Stimulated activated naive CD8-positive, alpha-beta T cell treated with anti-CD3 and anti-CD28 coated beads, Interleukin-15, amount 100 ng/mL, for 72 hours (primary cell): Measurements from ENCODE around the gene NUP210.
A peak's percentile ranks its signal among the peaks of the same experiment; 100 is the strongest.
"Not testable (repeated sequence)": the region's sequence is repeated elsewhere in the genome, so short reads cannot be mapped to it uniquely, and the experiment has no call there.

Source experiments
- ATAC-seq: fragments of 150-1000 bp; cut with Tn5 transposase; 2 replicates; pipeline ENCODE4 v1.10.0; 2021; ENCODE audit warnings: mild to moderate bottlenecking, moderate library complexity
- DNase-seq, 2 donors: peaks; one replicate each; pipeline ENCODE4 v3.0.0; 2021 to 2022
- H3K27ac Mint-ChIP-seq, 2 donors: one replicate each; pipeline ENCODE4 v1.8.0; 2022; ENCODE audit warnings: mild to moderate bottlenecking in 2 of 2, mixed read lengths in 2 of 2, moderate library complexity in 2 of 2
- H3K27me3 Mint-ChIP-seq: one replicate; pipeline ENCODE4 v1.8.0; 2022; ENCODE audit warnings: mixed read lengths
- H3K4me1 Mint-ChIP-seq: one replicate; pipeline ENCODE4 v1.8.0; 2022; ENCODE audit warnings: mild to moderate bottlenecking, mixed read lengths
- H3K4me3 Mint-ChIP-seq, 2 donors: one replicate each; pipeline ENCODE4 v1.8.0; 2022; ENCODE audit warnings: mild to moderate bottlenecking in 2 of 2, mixed read lengths in 2 of 2, moderate library complexity in 1 of 2
- H3K9me3 Mint-ChIP-seq, 2 donors: one replicate each; pipeline ENCODE4 v1.8.0; 2022; ENCODE audit warnings: mixed read lengths in 2 of 2

The NUP210 gene

GRCh38 chr3:13442882-13443281 lies 22.8 kb upstream of the NUP210 start:
- H3K27me3 Mint-ChIP-seq, H3K4me1 Mint-ChIP-seq, DNase-seq, ATAC-seq, H3K27ac Mint-ChIP-seq, H3K9me3 Mint-ChIP-seq, H3K4me3 Mint-ChIP-seq: not testable (repeated sequence)

GRCh38 chr3:13440204-13440817 lies 20.2 kb upstream of the NUP210 start:
- H3K4me1 Mint-ChIP-seq: no peaks in the 10 kb centered on the region
- DNase-seq (no peak), ATAC-seq (no peak)
- no peaks in the 10 kb centered on the region for H3K27me3 Mint-ChIP-seq
- H3K27ac Mint-ChIP-seq: no peak overlapping the region
- no peaks in the 10 kb centered on the region for H3K9me3 Mint-ChIP-seq
- no peak overlapping the region for H3K4me3 Mint-ChIP-seq

- H3K27me3 Mint-ChIP-seq, DNase-seq, H3K4me3 Mint-ChIP-seq, H3K4me1 Mint-ChIP-seq, H3K9me3 Mint-ChIP-seq, ATAC-seq, H3K27ac Mint-ChIP-seq: not testable (repeated sequence)
Observed at GRCh38 chr3:13436213-13436612, 16.1 kb upstream of the NUP210 start.

DNA sequence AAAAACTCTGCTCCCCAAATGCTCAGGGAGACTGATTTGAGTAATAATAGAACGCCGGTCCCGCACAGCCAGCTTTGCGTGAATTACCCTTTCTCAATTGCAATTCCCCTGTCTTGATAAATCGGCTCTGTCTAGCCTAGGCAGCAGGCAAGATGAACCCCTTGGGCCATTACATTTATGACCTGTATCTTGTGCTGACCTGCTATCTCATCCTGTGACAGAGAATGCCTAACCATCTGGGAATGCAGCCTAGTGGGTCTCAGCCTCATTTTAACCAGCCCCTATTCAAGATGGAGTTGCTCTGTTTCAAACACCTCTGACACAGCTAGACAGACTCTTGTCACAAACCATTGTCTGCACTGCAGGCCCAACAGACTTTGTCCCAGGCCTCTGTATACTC lies 13.8 kb upstream of the NUP210 start:
- Mint-ChIP-seq H3K27me3 (no peaks in the 10 kb centered on the region), H3K27ac (no peak overlapping the region), H3K9me3 (peaks cover 0 to 4% of the 10 kb centered on the region in 2 donors), H3K4me3 (no peak overlapping the region), H3K4me1 (peaks cover 5% of the 10 kb centered on the region)
- DNase-seq (no peak), ATAC-seq (no peak)

GRCh38 chr3:13432093-13432492 lies 12.0 kb upstream of the NUP210 start:
- DNase-seq (no peak), ATAC-seq (no peak)
- Mint-ChIP-seq H3K4me1 (peaks cover 17% of the 10 kb centered on the region), H3K9me3 (peaks cover 0 to 4% of the 10 kb centered on the region in 2 donors), H3K27me3 (no peaks in the 10 kb centered on the region), H3K27ac (no peak overlapping the region), H3K4me3 (no peak overlapping the region)

DNA sequence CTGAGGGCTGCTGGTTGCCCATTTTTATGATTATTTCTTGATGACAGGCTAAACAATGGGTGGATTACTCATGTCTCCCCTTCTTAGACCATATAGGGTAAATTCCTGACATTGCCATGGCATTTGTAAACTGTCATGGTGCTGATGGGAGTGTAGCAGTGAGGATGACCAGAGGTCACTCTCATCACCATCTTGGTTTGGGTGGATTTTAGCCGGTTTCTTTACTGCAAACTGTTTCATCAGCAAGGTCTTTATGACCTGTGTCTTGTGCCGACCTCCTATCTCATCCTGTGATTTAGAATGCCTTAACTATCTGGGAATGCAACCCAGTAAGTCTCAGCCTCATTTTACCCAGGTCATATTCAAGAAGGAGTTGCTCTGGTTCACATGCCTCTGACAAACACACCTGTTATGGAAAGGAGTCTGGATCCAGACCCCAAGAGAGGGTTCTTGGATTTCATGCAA lies 10.3 kb upstream of the NUP210 start:
- H3K4me3 Mint-ChIP-seq, H3K9me3 Mint-ChIP-seq, H3K27ac Mint-ChIP-seq, H3K27me3 Mint-ChIP-seq, DNase-seq, ATAC-seq: not testable (repeated sequence)
- peaks cover 25% of the 10 kb centered on the region for H3K4me1 Mint-ChIP-seq

GRCh38 chr3:13429631-13430291 lies 9.6 kb upstream of the NUP210 start:
- no peak for DNase-seq
- Mint-ChIP-seq H3K27ac (no peak overlapping the region), H3K27me3 (no peaks in the 10 kb centered on the region), H3K4me1 (peaks cover 32% of the 10 kb centered on the region), H3K9me3 (peaks cover 0 to 4% of the 10 kb centered on the region in 2 donors), H3K4me3 (no peak overlapping the region)
- ATAC-seq: no peak

DNA sequence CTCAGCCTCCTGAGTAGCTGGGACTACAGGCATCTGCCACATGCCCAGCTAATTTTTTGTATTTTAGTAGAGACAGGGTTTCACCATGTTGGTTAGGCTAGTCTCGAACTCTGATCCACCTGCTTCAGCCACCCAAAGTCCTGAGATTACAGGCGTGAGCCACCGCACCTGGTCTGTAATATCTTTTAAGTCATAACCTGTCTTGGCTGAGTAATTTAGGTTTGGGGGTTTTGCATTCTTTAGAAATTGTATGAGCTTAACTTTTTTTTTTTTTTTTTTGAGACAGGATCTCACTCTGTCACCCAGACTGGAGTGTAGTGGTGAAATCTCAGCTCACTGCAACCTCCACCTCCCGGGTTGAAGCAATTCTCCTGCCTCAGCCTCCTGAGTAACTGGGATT lies 8.6 kb upstream of the NUP210 start:
- H3K9me3 Mint-ChIP-seq, DNase-seq, H3K27me3 Mint-ChIP-seq: not testable (repeated sequence)
- Mint-ChIP-seq H3K27ac (peak overlapping the region; percentile 96 to 97), H3K4me1 (peaks cover 42% of the 10 kb centered on the region), H3K4me3 (peak overlapping the region; percentile 62 to 71)
- peak; percentile 24 for ATAC-seq

DNA sequence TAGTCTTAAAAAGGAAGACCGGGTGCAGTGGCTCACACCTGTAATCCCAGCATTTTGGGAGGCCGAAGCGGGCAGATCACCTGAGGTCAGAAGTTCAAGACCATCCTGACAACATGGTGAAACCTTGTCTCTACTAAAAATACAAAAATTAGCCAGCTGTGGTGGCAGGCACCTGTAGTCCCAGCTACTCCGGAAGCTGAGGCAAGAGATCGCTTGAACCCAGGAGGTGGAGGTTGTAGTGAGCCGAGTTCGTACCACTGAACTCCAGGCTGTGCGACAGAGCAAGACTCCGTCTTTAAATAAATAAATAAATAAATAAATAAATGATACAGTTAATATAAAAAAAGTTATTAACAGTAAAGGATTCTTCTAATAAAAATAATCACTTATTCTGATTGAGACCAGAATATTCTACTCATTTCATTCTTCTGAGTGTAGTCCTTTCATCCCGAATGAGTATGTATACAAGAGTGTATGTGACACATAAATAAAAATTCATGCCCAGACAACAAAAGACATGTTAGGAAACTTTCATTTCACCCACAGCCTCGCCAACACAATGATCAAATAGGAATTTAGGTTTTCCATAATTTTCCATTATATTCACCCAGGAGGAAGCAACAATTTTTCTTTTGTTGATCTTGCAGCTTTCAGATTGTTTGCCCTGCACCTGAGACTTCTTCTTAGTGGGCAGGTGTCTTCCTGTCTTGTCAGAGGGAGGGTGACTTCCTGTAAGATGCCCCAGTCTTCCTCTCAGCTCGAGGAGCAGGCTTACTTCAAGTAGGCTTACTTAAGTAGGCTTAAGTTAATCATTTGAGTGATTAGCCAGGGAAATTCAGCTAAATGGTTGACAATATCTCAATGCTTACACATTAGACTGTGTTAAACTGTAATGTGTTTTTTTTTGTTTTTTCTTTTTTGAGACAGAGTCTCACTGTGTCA lies 7.8 kb upstream of the NUP210 start:
- ATAC-seq (peak; percentile 90), DNase-seq (no peak)
- Mint-ChIP-seq H3K27me3 (no peaks in the 10 kb centered on the region), H3K27ac (peak overlapping the region; percentile 96 to 97), H3K4me1 (peaks cover 43% of the 10 kb centered on the region), H3K9me3 (peaks cover 0 to 4% of the 10 kb centered on the region in 2 donors), H3K4me3 (peak overlapping the region; percentile 62 to 71)

DNA sequence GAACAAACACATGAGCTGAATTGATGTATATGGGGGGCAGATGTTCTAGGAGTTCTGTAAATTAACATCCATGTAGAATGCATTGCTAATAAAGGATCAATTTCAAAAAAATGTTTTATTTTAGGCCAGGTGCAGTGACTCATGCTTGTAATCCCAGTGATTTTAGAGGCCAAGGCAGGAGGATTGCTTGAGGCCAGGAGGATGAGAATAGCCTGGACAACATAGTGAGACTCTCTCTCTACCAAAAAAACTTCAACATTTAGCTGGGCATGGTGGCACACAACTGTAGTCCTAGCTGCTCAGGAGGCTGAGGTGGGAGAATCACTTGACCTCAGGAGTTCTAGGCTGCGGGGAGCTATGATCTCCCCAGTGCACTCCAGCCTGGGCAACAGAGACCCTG lies 6.5 kb upstream of the NUP210 start:
- DNase-seq: no peak
- Mint-ChIP-seq H3K9me3 (peaks cover 0 to 4% of the 10 kb centered on the region in 2 donors), H3K27me3 (no peaks in the 10 kb centered on the region), H3K4me3 (no peak overlapping the region), H3K4me1 (peaks cover 53% of the 10 kb centered on the region), H3K27ac (no peak overlapping the region)
- no peak for ATAC-seq

DNA sequence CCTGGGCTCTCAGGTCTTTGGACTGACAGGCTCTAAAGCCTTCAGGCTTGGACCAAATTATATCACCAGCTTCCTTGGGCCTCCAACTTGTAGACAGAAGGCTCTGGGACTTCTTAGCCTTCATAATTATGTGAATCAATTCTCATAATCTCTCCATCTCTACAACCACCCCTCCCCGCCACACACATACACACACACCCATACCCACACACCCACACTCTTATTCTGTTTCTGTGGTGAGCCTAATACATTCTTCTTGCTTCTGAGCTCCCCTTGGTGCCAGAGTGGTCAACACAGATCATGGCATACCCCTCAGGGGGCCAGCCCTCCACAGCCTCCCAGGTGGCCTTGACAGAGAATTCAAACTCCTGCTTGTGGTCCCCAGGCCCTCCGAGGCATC lies 5.6 kb upstream of the NUP210 start:
- Mint-ChIP-seq H3K9me3 (peaks cover 0 to 3% of the 10 kb centered on the region in 2 donors), H3K4me3 (peak overlapping the region in 1 of 2 donors; percentile 21), H3K27ac (peak overlapping the region in 1 of 2 donors; percentile 95), H3K27me3 (no peaks in the 10 kb centered on the region), H3K4me1 (peaks cover 62% of the 10 kb centered on the region)
- no peak for DNase-seq
- ATAC-seq: no peak

GRCh38 chr3:13424865-13425617 lies 4.9 kb upstream of the NUP210 start:
- no peak for DNase-seq
- no peaks in the 10 kb centered on the region for H3K9me3 Mint-ChIP-seq
- H3K27ac Mint-ChIP-seq: peak overlapping the region in 1 of 2 donors; percentile 20
- H3K27me3 Mint-ChIP-seq: no peaks in the 10 kb centered on the region
- H3K4me3 Mint-ChIP-seq: no peak overlapping the region
- H3K4me1 Mint-ChIP-seq: peaks cover 65% of the 10 kb centered on the region
- ATAC-seq: no peak

DNA sequence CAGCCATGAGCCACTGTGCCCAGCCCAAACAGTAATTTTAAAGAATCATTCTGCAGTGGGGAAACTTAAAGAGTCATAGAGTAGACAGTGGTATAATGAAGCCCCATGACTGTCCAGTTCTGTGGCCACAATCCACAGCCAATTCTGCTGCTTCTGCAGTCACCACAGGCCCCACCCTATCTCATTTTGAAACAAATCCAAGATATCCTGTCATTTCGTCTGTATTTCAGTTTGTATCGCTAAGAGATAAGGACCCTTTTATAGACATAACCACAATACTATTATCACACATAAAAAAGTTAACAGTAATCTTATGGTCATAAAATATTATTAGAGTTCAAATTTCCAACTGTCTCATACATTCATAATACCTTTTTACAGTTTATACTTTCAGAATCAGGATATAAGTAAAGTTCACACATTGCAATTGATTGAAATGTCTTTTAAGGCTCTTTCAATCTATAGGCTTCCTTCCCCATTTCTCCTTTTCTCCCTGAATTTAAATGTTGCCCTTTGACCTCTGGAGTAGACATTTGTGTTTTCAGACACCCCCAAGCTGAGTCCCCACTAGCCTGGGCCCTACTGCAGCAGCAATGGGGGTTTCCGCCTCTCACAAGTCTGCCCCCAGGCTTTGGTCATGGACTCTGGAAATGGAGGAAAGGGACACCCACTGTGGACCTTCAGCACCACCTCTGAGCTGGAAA lies 4.2 kb upstream of the NUP210 start:
- no peaks in the 10 kb centered on the region for H3K9me3 Mint-ChIP-seq
- H3K27me3 Mint-ChIP-seq: no peaks in the 10 kb centered on the region
- H3K4me3 Mint-ChIP-seq: no peak overlapping the region
- ATAC-seq (no peak), DNase-seq (no peak)
- H3K27ac Mint-ChIP-seq: peak overlapping the region in 1 of 2 donors; percentile 20
- H3K4me1 Mint-ChIP-seq: peaks cover 65% of the 10 kb centered on the region

DNA sequence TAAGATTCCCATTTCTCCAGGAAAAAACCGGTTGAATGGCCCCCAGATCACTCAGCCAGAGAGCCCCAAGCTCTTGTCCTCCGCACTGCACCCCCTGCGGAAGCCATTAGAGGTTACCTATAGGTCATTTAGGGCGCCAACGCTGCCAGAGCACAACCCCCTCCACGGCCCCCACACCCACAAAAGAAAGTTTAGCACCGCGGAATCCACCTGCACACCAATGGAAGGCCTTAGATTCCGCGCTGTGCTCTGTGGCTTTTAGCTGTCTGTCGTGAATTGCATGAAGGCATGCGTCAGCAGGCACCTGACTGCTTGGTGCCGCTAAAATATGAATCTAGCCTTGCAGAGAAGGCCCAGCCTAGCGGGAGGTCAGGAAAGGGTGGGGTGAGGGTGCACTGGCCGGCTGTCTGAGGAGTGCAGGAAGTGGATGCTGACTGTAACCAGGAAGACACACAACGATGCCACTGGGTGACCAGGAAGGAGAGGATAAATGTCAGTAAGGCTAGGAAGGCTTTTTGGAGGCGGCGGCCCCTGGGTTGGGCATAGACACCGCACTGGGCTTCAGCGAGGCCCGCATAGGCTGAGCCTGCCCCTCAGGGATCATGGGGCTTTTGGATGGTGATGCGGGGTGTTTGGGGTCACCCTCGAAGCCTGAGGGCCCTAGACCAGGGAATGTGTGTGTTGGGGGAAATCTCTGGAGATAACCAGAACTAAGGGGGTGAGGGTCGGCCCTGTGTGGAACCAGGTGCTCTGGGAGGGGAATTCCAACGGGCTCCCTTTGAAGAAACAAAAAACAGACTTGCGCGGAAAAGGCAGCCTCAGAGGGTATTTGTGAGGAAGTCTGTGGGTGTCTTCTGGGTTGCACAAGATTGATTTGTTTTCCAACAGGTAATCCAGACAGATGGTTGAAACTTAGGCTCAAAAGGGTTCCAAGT lies 976 bp upstream of the NUP210 start:
- no peaks in the 10 kb centered on the region for H3K9me3 Mint-ChIP-seq
- ATAC-seq (peak; percentile 86), DNase-seq (peak; percentile 82 to 93)
- no peaks in the 10 kb centered on the region for H3K27me3 Mint-ChIP-seq
- peak overlapping the region; percentile 99 to 100 for H3K27ac Mint-ChIP-seq
- peaks cover 78% of the 10 kb centered on the region for H3K4me1 Mint-ChIP-seq
- peak overlapping the region; percentile 94 to 98 for H3K4me3 Mint-ChIP-seq
